WTC11 (cell line): ENCODE data around the gene VEGFB. TPM values are rescaled to one million over a fixed set of nuclear protein-coding genes. Genes with fewer than 3 reads are reported as not detected.
A peak's percentile ranks its signal among the peaks of the same experiment; 100 is the strongest.

Experiments used
- ATAC-seq: fragments of 200-7000 bp; cut with Tn5 transposase; 2 replicates; pipeline ENCODE4 v1.10.0; 2021; ENCODE audit warnings: mild to moderate bottlenecking, moderate library complexity
- CTCF ChIA-PET: fragments of 300-600 bp; sonication (Branson Sonifier 250); formaldehyde crosslinking; loops from one replicate; lab custom pipeline; 2021; ENCODE audit warnings: antibody characterized with exemption; lab: Charles Lee
- POLR2A ChIA-PET: fragments of 350-600 bp; sonication (Branson Sonifier 250); formaldehyde crosslinking; loops from one replicate; lab custom pipeline; 2021; ENCODE audit warnings: antibody characterized with exemption; lab: Charles Lee
- DNase-seq: peaks from one replicate; pipeline ENCODE4 v3.0.0; 2021; ENCODE audit warnings: low spot score
- H3K27ac Mint-ChIP-seq: 2 replicates; pipeline ENCODE4 v1.8.0; 2021; ENCODE audit warnings: mixed read lengths
- H3K27me3 Mint-ChIP-seq: 2 replicates; pipeline ENCODE4 v1.8.0; 2021; ENCODE audit warnings: low read depth, mild to moderate bottlenecking, moderate library complexity, mixed read lengths
- H3K36me3 Mint-ChIP-seq: 2 replicates; pipeline ENCODE4 v1.8.0; 2021; ENCODE audit warnings: mixed read lengths
- H3K4me1 Mint-ChIP-seq: 2 replicates; pipeline ENCODE4 v1.8.0; 2022; ENCODE audit warnings: mixed read lengths
- H3K4me3 Mint-ChIP-seq: 2 replicates; pipeline ENCODE4 v1.8.0; 2021; ENCODE audit warnings: mild to moderate bottlenecking, moderate library complexity, mixed read lengths
- H3K9me3 Mint-ChIP-seq: 2 replicates; pipeline ENCODE4 v1.8.0; 2021; ENCODE audit warnings: mixed read lengths
- ATF1 ChIP-seq: sonication (generic); formaldehyde crosslinking; IDR thresholded peaks from 2 replicates; pipeline ENCODE4 v1.8.1; 2023; ENCODE audit warnings: mild to moderate bottlenecking, moderate library complexity, missing genetic modification reagents
- ATF2 ChIP-seq: sonication (generic); formaldehyde crosslinking; IDR thresholded peaks from 2 replicates; pipeline ENCODE4 v1.8.1; 2022; ENCODE audit warnings: low read depth, missing genetic modification reagents, borderline replicate concordance
- CREB1 ChIP-seq: sonication (generic); formaldehyde crosslinking; IDR thresholded peaks from 2 replicates; pipeline ENCODE4 v1.8.0; 2023; ENCODE audit warnings: mild to moderate bottlenecking, missing genetic modification reagents
- E2F5 ChIP-seq: sonication (generic); formaldehyde crosslinking; IDR thresholded peaks from 2 replicates; pipeline ENCODE4 v1.8.1; 2022; ENCODE audit warnings: mild to moderate bottlenecking, moderate library complexity, missing genetic modification reagents
- ELF4 ChIP-seq: sonication (generic); formaldehyde crosslinking; IDR thresholded peaks from 2 replicates; pipeline ENCODE4 v1.8.1; 2022; ENCODE audit warnings: low read depth, mild to moderate bottlenecking, moderate library complexity, missing genetic modification reagents
- ERG ChIP-seq: fragments of 250-450 bp; sonication (Bioruptor Pico); IDR thresholded peaks from 2 replicates; pipeline ENCODE4 v1.8.0; 2021; ENCODE audit warnings: mild to moderate bottlenecking
- ETV6 ChIP-seq: sonication (generic); formaldehyde crosslinking; IDR thresholded peaks from 2 replicates; pipeline ENCODE4 v1.8.1; 2022; ENCODE audit warnings: mild to moderate bottlenecking, missing genetic modification reagents
- GTF2I ChIP-seq: fragments of 250-450 bp; sonication (Bioruptor Pico); conservative IDR thresholded peaks from 2 replicates; pipeline ENCODE4 v1.4.0; 2021; ENCODE audit warnings: mild to moderate bottlenecking
- MXD4 ChIP-seq: fragments of 250-450 bp; sonication (Bioruptor Pico); IDR thresholded peaks from 2 replicates; pipeline ENCODE4 v1.8.0; 2021; ENCODE audit warnings: mild to moderate bottlenecking, moderate library complexity, borderline replicate concordance
- NFE2L1 ChIP-seq: sonication (generic); formaldehyde crosslinking; IDR thresholded peaks from 2 replicates; pipeline ENCODE4 v1.8.1; 2023; ENCODE audit warnings: missing genetic modification reagents
- NFYB ChIP-seq: sonication (generic); formaldehyde crosslinking; conservative IDR thresholded peaks from 2 replicates; pipeline ENCODE4 v1.8.0; 2022; ENCODE audit warnings: low read depth, missing genetic modification reagents
- NR3C1 ChIP-seq: sonication (generic); formaldehyde crosslinking; conservative IDR thresholded peaks from 2 replicates; pipeline ENCODE4 v1.8.1; 2023; ENCODE audit warnings: low read depth, mild to moderate bottlenecking, missing genetic modification reagents
- RORB ChIP-seq: fragments of 250-450 bp; sonication (Bioruptor Pico); IDR thresholded peaks from 2 replicates; pipeline ENCODE4 v1.9.0; 2021; ENCODE audit warnings: mild to moderate bottlenecking
- SP1 ChIP-seq: sonication (generic); formaldehyde crosslinking; conservative IDR thresholded peaks from 2 replicates; pipeline ENCODE4 v1.8.1; 2022; ENCODE audit warnings: missing genetic modification reagents
- STAT6 ChIP-seq: sonication (generic); formaldehyde crosslinking; conservative IDR thresholded peaks from 2 replicates; pipeline ENCODE4 v1.8.1; 2023; ENCODE audit warnings: mild to moderate bottlenecking, low read depth, missing genetic modification reagents, moderate library complexity
- TEAD1 ChIP-seq: sonication (generic); formaldehyde crosslinking; IDR thresholded peaks from 2 replicates; pipeline ENCODE4 v1.8.0; 2022; ENCODE audit warnings: mild to moderate bottlenecking, missing genetic modification reagents
- ZNF121 ChIP-seq: sonication (generic); formaldehyde crosslinking; IDR thresholded peaks from 2 replicates; pipeline ENCODE4 v1.8.0; 2023; ENCODE audit warnings: missing genetic modification reagents
- total RNA-seq: library from RNA; stranded (reverse); gene quantifications from 3 replicates; pipeline ENCODE4 v1.2.3, GENCODE V29; 2021
- TF ChIP-seq, protein P1 (sequence below): sonication (generic); formaldehyde crosslinking; IDR thresholded peaks from 2 replicates; pipeline ENCODE4 v1.8.1; 2022; ENCODE audit warnings: missing genetic modification reagents, borderline replicate concordance
- TF ChIP-seq, protein P2 (sequence below): sonication (generic); formaldehyde crosslinking; IDR thresholded peaks from 2 replicates; pipeline ENCODE4 v1.8.0; 2022; ENCODE audit warnings: mild to moderate bottlenecking, missing genetic modification reagents
- TF ChIP-seq, protein P3 (sequence below): sonication (generic); formaldehyde crosslinking; IDR thresholded peaks from 2 replicates; pipeline ENCODE4 v1.8.1; 2023; ENCODE audit warnings: mild to moderate bottlenecking, missing genetic modification reagents, borderline replicate concordance

VEGFB gene
- total RNA-seq, 1 experiment from 2014 or later: 51.7 TPM

- TF ChIP-seq, protein P1, sequence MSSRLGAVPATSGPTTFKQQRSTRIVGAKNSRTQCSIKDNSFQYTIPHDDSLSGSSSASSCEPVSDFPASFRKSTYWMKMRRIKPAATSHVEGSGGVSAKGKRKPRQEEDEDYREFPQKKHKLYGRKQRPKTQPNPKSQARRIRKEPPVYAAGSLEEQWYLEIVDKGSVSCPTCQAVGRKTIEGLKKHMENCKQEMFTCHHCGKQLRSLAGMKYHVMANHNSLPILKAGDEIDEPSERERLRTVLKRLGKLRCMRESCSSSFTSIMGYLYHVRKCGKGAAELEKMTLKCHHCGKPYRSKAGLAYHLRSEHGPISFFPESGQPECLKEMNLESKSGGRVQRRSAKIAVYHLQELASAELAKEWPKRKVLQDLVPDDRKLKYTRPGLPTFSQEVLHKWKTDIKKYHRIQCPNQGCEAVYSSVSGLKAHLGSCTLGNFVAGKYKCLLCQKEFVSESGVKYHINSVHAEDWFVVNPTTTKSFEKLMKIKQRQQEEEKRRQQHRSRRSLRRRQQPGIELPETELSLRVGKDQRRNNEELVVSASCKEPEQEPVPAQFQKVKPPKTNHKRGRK (CRISPR knock-in tag): no peak
- TF ChIP-seq NFE2L1 (CRISPR knock-in tag) (no peak), SP1 (CRISPR knock-in tag) (peak; percentile 82), GTF2I (CRISPR knock-in tag) (no peak), ZNF121 (CRISPR knock-in tag) (no peak), ETV6 (no peak; the same call in 1 of the 2 replicates), E2F5 (CRISPR knock-in tag) (peak; percentile 77), RORB (CRISPR knock-in tag) (no peak), MXD4 (no peak), NFYB (peak; percentile 65), STAT6 (no peak), ELF4 (CRISPR knock-in tag) (no peak), ATF1 (CRISPR knock-in tag) (no peak)
- TF ChIP-seq, protein P2, sequence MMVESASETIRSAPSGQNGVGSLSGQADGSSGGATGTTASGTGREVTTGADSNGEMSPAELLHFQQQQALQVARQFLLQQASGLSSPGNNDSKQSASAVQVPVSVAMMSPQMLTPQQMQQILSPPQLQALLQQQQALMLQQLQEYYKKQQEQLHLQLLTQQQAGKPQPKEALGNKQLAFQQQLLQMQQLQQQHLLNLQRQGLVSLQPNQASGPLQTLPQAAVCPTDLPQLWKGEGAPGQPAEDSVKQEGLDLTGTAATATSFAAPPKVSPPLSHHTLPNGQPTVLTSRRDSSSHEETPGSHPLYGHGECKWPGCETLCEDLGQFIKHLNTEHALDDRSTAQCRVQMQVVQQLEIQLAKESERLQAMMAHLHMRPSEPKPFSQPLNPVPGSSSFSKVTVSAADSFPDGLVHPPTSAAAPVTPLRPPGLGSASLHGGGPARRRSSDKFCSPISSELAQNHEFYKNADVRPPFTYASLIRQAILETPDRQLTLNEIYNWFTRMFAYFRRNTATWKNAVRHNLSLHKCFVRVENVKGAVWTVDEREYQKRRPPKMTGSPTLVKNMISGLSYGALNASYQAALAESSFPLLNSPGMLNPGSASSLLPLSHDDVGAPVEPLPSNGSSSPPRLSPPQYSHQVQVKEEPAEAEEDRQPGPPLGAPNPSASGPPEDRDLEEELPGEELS (CRISPR knock-in tag): no peak
- TF ChIP-seq, all 79 proteins: peak for 16
These were observed 6.3 kb downstream of the VEGFB start, which contains the start of gene FKBP2 (continued) for GRCh38 chr11:64240435-64241240.

DNA sequence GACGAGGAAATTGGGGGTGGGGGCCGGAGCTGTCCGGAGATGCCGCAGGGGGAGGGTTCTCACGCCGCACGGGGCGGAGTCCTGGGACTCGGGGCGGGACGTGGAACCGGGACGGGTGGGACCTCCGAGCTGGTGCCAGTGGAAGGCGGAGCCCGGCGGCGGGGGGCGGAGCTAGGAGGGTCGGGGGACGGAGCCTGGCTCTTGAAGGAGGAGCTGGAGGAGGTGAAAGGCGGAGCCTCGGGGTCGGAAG, 6.8 kb downstream of the VEGFB start:
- peak overlapping the region; percentile 88 for H3K4me3 Mint-ChIP-seq
- ChIA-PET POLR2A (interaction anchor here (0.5 to 1.5 kb wide), 11 partner anchors 9 to 89 kb away, joined by 3 to 9 read pairs (median 4); partner anchors contain the start of genes PLCB3, PRDX5, STIP1 and TRMT112), CTCF (interaction anchor here (0.6 to 3.8 kb wide), 14 partner anchors 10 to 322 kb away, joined by 3 to 50 read pairs (median 4); partner anchors contain the start of genes ESRRA, NUDT22, PLCB3 and PRDX5)
- DNase-seq: no peak
- H3K36me3 Mint-ChIP-seq: peaks cover 12% of the 10 kb centered on the region
- peaks cover 30% of the 10 kb centered on the region for H3K4me1 Mint-ChIP-seq
- H3K9me3 Mint-ChIP-seq: no peaks in the 10 kb centered on the region
- H3K27me3 Mint-ChIP-seq: no peaks in the 10 kb centered on the region
- TF ChIP-seq, protein P2 (CRISPR knock-in tag): no peak
- TF ChIP-seq ATF1 (CRISPR knock-in tag) (no peak), ATF2 (CRISPR knock-in tag) (no peak), CREB1 (CRISPR knock-in tag) (no peak), TEAD1 (CRISPR knock-in tag) (no peak), ERG (CRISPR knock-in tag) (no peak), NR3C1 (CRISPR knock-in tag) (no peak)
- TF ChIP-seq, protein P3, sequence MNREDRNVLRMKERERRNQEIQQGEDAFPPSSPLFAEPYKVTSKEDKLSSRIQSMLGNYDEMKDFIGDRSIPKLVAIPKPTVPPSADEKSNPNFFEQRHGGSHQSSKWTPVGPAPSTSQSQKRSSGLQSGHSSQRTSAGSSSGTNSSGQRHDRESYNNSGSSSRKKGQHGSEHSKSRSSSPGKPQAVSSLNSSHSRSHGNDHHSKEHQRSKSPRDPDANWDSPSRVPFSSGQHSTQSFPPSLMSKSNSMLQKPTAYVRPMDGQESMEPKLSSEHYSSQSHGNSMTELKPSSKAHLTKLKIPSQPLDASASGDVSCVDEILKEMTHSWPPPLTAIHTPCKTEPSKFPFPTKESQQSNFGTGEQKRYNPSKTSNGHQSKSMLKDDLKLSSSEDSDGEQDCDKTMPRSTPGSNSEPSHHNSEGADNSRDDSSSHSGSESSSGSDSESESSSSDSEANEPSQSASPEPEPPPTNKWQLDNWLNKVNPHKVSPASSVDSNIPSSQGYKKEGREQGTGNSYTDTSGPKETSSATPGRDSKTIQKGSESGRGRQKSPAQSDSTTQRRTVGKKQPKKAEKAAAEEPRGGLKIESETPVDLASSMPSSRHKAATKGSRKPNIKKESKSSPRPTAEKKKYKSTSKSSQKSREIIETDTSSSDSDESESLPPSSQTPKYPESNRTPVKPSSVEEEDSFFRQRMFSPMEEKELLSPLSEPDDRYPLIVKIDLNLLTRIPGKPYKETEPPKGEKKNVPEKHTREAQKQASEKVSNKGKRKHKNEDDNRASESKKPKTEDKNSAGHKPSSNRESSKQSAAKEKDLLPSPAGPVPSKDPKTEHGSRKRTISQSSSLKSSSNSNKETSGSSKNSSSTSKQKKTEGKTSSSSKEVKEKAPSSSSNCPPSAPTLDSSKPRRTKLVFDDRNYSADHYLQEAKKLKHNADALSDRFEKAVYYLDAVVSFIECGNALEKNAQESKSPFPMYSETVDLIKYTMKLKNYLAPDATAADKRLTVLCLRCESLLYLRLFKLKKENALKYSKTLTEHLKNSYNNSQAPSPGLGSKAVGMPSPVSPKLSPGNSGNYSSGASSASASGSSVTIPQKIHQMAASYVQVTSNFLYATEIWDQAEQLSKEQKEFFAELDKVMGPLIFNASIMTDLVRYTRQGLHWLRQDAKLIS (CRISPR knock-in tag): no peak
- H3K27ac Mint-ChIP-seq: peak overlapping the region; percentile 100; the same call in 1 of the 2 replicates
- peak; percentile 85 for ATAC-seq
